Smooth muscle cell (in vitro differentiated cells): ENCODE data around the gene FGFRL1. TPM values are rescaled to one million over a fixed set of nuclear protein-coding genes. Genes with fewer than 3 reads are reported as not detected.

Source experiments
- DNase-seq: peaks from one replicate; lab custom pipeline; 2025; ENCODE audit not compliant: unreplicated experiment; lab: John Stamatoyannopoulos, UW
- H2AFZ ChIP-seq: fragments of 200-600 bp; sonication (generic); 2 replicates; pipeline ENCODE4 v1.6.0; 2016; ENCODE audit warnings: antibody characterized with exemption, low read depth, mild to moderate bottlenecking
- H3F3A ChIP-seq: fragments of 200-600 bp; sonication (generic); 2 replicates; pipeline ENCODE4 v1.6.0; 2017; ENCODE audit warnings: antibody characterized with exemption, low read depth
- H3K27ac ChIP-seq: fragments of 200-600 bp; sonication (generic); 2 replicates; pipeline ENCODE4 v1.5.1; 2016; ENCODE audit warnings: low read depth, mild to moderate bottlenecking
- H3K27me3 ChIP-seq: fragments of 200-600 bp; sonication (generic); 2 replicates; pipeline ENCODE4 v1.6.1; 2016; ENCODE audit warnings: low read depth, mild to moderate bottlenecking
- H3K36me3 ChIP-seq: fragments of 200-600 bp; sonication (generic); 2 replicates; pipeline ENCODE4 v1.5.1; 2016; ENCODE audit warnings: low read depth
- H3K4me1 ChIP-seq: fragments of 200-600 bp; sonication (generic); 2 replicates; pipeline ENCODE4 v1.5.1; 2016; ENCODE audit warnings: low read depth
- H3K4me2 ChIP-seq: fragments of 200-600 bp; sonication (generic); 2 replicates; pipeline ENCODE4 v1.6.0; 2016; ENCODE audit warnings: mild to moderate bottlenecking
- H3K4me3 ChIP-seq: fragments of 200-600 bp; sonication (generic); 2 replicates; pipeline ENCODE4 v1.5.1; 2016; ENCODE audit warnings: mild to moderate bottlenecking
- H3K79me2 ChIP-seq: fragments of 200-600 bp; sonication (generic); 2 replicates; pipeline ENCODE4 v1.6.0; 2016; ENCODE audit warnings: low read depth, mild to moderate bottlenecking
- H3K9ac ChIP-seq: fragments of 200-600 bp; sonication (generic); 2 replicates; pipeline ENCODE4 v1.6.0; 2016; ENCODE audit warnings: low read depth
- H3K9me3 ChIP-seq: fragments of 200-600 bp; sonication (generic); replicated peaks from 2 replicates; pipeline ENCODE4 v1.5.1; 2016; ENCODE audit warnings: low read depth
- H4K20me1 ChIP-seq: fragments of 200-600 bp; sonication (generic); 2 replicates; pipeline ENCODE4 v1.6.0; 2016; ENCODE audit warnings: low read depth
- CTCF ChIP-seq: fragments of 200-600 bp; sonication (generic); IDR thresholded peaks from 2 replicates; pipeline ENCODE4 v1.5.1; 2017; ENCODE audit warnings: borderline replicate concordance, mild to moderate bottlenecking, antibody characterized with exemption; ENCODE audit not compliant: insufficient read depth, poor library complexity, severe bottlenecking
- WGBS: methylation state at CpG from one replicate; pipeline ENCODE4 v1.1.7; 2016; ENCODE audit warnings: low lambda C conversion rate; 5-methylcytosine and 5-hydroxymethylcytosine counted together
- polyA plus RNA-seq: library from polyadenylated mRNA; unstranded; fragments of >200 nt; fragmentation: Nextera tagmentation; extraction: Ambion mirVana; gene quantifications from 2 replicates; pipeline ENCODE4 v1.2.1, GENCODE V29; 2016
- total RNA-seq: library from RNA; depleted of rRNA; stranded (reverse); fragments of >200 nt; gene quantifications from 2 replicates; pipeline ENCODE4 v1.2.3, GENCODE V29; 2014

Gene FGFRL1
- total and polyA plus RNA-seq, 2 experiments from 2014 or later, result 16.1 to 30.7 TPM

GRCh38 chr4:964346-965025, 46.9 kb upstream of the FGFRL1 start:
- Histone ChIP-seq H3K9me3 (no peaks in the 10 kb centered on the region), H3K4me2 (no peak overlapping the region), H3K79me2 (no peaks in the 10 kb centered on the region), H3F3A (no peaks in the 10 kb centered on the region), H3K4me1 (no peaks in the 10 kb centered on the region), H3K36me3 (no peaks in the 10 kb centered on the region), H4K20me1 (peaks cover 12% of the 10 kb centered on the region), H3K9ac (no peak overlapping the region), H3K4me3 (no peak overlapping the region), H3K27me3 (peaks cover 5% of the 10 kb centered on the region), H2AFZ (no peak overlapping the region), H3K27ac (no peak overlapping the region)
- no peak for TF ChIP-seq CTCF
- DNase-seq, result no peak
- WGBS, result 97% methylated on average over 22 of the region's 23 CpGs

GRCh38 chr4:965048-965765, 46.2 kb upstream of the FGFRL1 start:
- peaks cover 18% of the 10 kb centered on the region for H4K20me1 ChIP-seq
- H3K27me3 ChIP-seq, result peaks cover 5% of the 10 kb centered on the region
- H3K36me3 ChIP-seq, result no peaks in the 10 kb centered on the region
- WGBS, result 94% methylated on average over 26 of the region's 26 CpGs
- no peaks in the 10 kb centered on the region for H3F3A ChIP-seq
- no peak for DNase-seq
- H3K9ac ChIP-seq, result no peak overlapping the region
- H2AFZ ChIP-seq, result no peak overlapping the region
- H3K4me2 ChIP-seq, result no peak overlapping the region
- no peak overlapping the region for H3K4me3 ChIP-seq
- TF ChIP-seq CTCF, result no peak
- no peaks in the 10 kb centered on the region for H3K79me2 ChIP-seq
- H3K9me3 ChIP-seq, result no peaks in the 10 kb centered on the region
- H3K27ac ChIP-seq, result no peak overlapping the region
- H3K4me1 ChIP-seq, result no peaks in the 10 kb centered on the region

- Histone ChIP-seq H3K27ac (no peak overlapping the region), H3K4me1 (no peaks in the 10 kb centered on the region), H3K9ac (no peak overlapping the region), H3K4me3 (no peak overlapping the region), H4K20me1 (peaks cover 23% of the 10 kb centered on the region), H3K27me3 (peaks cover 5% of the 10 kb centered on the region), H3K9me3 (no peaks in the 10 kb centered on the region), H3K79me2 (no peaks in the 10 kb centered on the region), H3F3A (no peaks in the 10 kb centered on the region), H3K4me2 (no peak overlapping the region), H2AFZ (no peak overlapping the region), H3K36me3 (no peaks in the 10 kb centered on the region)
- DNase-seq, result no peak
- WGBS, result 89% methylated on average over 19 of the region's 21 CpGs
- TF ChIP-seq CTCF, result no peak
Measured at GRCh38 chr4:965766-966134, 45.7 kb upstream of the FGFRL1 start.
